Large intestine (tissue), 1 donor: ENCODE measurements around the gene ANKRD17. TPM values are rescaled to one million over a fixed set of nuclear protein-coding genes. Genes with fewer than 3 reads are reported as not detected.

Experiments
- polyA plus RNA-seq: library from polyadenylated mRNA; unstranded; fragments of 120-200 nt; gene quantifications from one replicate; pipeline ENCODE4 v1.2.1, GENCODE V29; 2013

The ANKRD17 gene
- polyA plus RNA-seq, 1 donor = 50.7 TPM

Other genes starting within 250 kb of the ANKRD17 start
- 11.6 TPM for gene COX18, start 189.1 kb downstream of the ANKRD17 start, polyA plus RNA-seq
- 20.3 TPM for gene ALB, start 145.5 kb upstream of the ANKRD17 start, polyA plus RNA-seq
- gene AFP, start 177.4 kb upstream of the ANKRD17 start, polyA plus RNA-seq = 442 TPM
- gene AFM, start 222.9 kb upstream of the ANKRD17 start, polyA plus RNA-seq = 10.4 TPM